HG03060 (cell line): ENCODE data around the gene PBRM1.
A peak's percentile ranks its signal among the peaks of the same experiment; 100 is the strongest.
"Not testable (repeated sequence)": the region's sequence is repeated elsewhere in the genome, so short reads cannot be mapped to it uniquely, and the experiment has no call there.

ENCODE experiments used
- ATAC-seq: cut with Tn5 transposase; IDR thresholded peaks from one replicate; pipeline ENCODE4 v1.9.1; 2021; ENCODE audit warnings: low read depth, moderate number of reproducible peaks; ENCODE audit not compliant: unreplicated experiment

Gene PBRM1

GRCh38 chr3:52685709-52686691, at the start of gene PBRM1, which contains the start of gene GNL3:
Gene PBRM1 (minus strand): TSS chr3:52685913.
Gene GNL3 (plus strand): TSS chr3:52686032. CDS start chr3:52686093, 61 bp downstream.
- peak; percentile 77 for ATAC-seq

- no peak for ATAC-seq
Observed at GRCh38 chr3:52733256-52733891, 47.7 kb upstream of the PBRM1 start.

- no peak for ATAC-seq
Observed at GRCh38 chr3:52731590-52731989, 45.9 kb upstream of the PBRM1 start.

- ATAC-seq: no peak
Observed at GRCh38 chr3:52730681-52731080, 45.0 kb upstream of the PBRM1 start.

GRCh38 chr3:52728753-52729152, 43.0 kb upstream of the PBRM1 start:
- not testable (repeated sequence) for ATAC-seq

GRCh38 chr3:52724511-52724910, 38.8 kb upstream of the PBRM1 start:
- ATAC-seq: no peak

- ATAC-seq: no peak
Observed at GRCh38 chr3:52723935-52724334, 38.2 kb upstream of the PBRM1 start.

GRCh38 chr3:52722491-52722890, 36.8 kb upstream of the PBRM1 start:
- ATAC-seq: no peak

GRCh38 chr3:52721730-52722008, 36.0 kb upstream of the PBRM1 start:
- ATAC-seq: no peak

- ATAC-seq: no peak
Observed at GRCh38 chr3:52721002-52721729, 35.5 kb upstream of the PBRM1 start.

- no peak for ATAC-seq
Observed at GRCh38 chr3:52719618-52720017, 33.9 kb upstream of the PBRM1 start.

- ATAC-seq: no peak
Observed at GRCh38 chr3:52715714-52716305, 30.1 kb upstream of the PBRM1 start.

GRCh38 chr3:52714335-52715302, 28.9 kb upstream of the PBRM1 start:
- no peak for ATAC-seq

GRCh38 chr3:52712291-52713212, 26.8 kb upstream of the PBRM1 start:
- no peak for ATAC-seq

GRCh38 chr3:52710512-52710911, 24.8 kb upstream of the PBRM1 start:
- ATAC-seq: no peak

- ATAC-seq: no peak
Observed at GRCh38 chr3:52707585-52707984, 21.9 kb upstream of the PBRM1 start.

GRCh38 chr3:52705688-52706686, 20.3 kb upstream of the PBRM1 start, which contains the start of the genes GLT8D1 and SPCS1:
Gene GLT8D1 (minus strand): TSS chr3:52705791. CDS start chr3:52700460, 5,331 bp downstream.
Gene SPCS1 (plus strand): TSS chr3:52706106. CDS start chr3:52706247, 141 bp downstream.
- peak; percentile 51 for ATAC-seq
